Skeletal muscle satellite cell (primary cell): ENCODE data around the gene PDSS1.

Source experiments
- H3K27me3 ChIP-seq: 2 replicates; pipeline ENCODE4 v1.7.0; 2013; ENCODE audit warnings: low read length; ENCODE audit not compliant: control insufficient read depth, insufficient read depth
- H3K36me3 ChIP-seq: 2 replicates; pipeline ENCODE4 v1.7.0; 2013; ENCODE audit warnings: mild to moderate bottlenecking, control low read depth, low read length; ENCODE audit not compliant: insufficient read depth
- H3K4me1 ChIP-seq: 2 replicates; pipeline ENCODE4 v1.7.0; 2013; ENCODE audit warnings: low read length; ENCODE audit not compliant: control insufficient read depth, insufficient read depth
- H3K4me2 ChIP-seq: 2 replicates; pipeline ENCODE4 v1.7.0; 2013; ENCODE audit warnings: mild to moderate bottlenecking, low read length
- H3K4me3 ChIP-seq: 2 replicates; pipeline ENCODE4 v1.7.0; 2013; ENCODE audit warnings: low read length
- H3K9ac ChIP-seq: 2 replicates; pipeline ENCODE4 v1.7.0; 2013; ENCODE audit warnings: mild to moderate bottlenecking, low read depth, low read length, moderate library complexity
- H3K9me3 ChIP-seq: replicated peaks from 2 replicates; pipeline ENCODE4 v1.7.0; 2013; ENCODE audit warnings: mild to moderate bottlenecking, control low read depth, low read length

PDSS1 gene

GRCh38 chr10:26743091-26743490 lies 45.6 kb downstream of the PDSS1 start:
- Histone ChIP-seq H3K27me3 (no peaks in the 10 kb centered on the region), H3K9me3 (no peaks in the 10 kb centered on the region), H3K9ac (no peak overlapping the region), H3K4me2 (no peak overlapping the region), H3K36me3 (peaks cover 29% of the 10 kb centered on the region), H3K4me1 (peaks cover 10% of the 10 kb centered on the region), H3K4me3 (no peak overlapping the region)

- no peak overlapping the region for H3K4me3 ChIP-seq
- no peak overlapping the region for H3K9ac ChIP-seq
- H3K4me2 ChIP-seq, result no peak overlapping the region
- H3K36me3 ChIP-seq, result peaks cover 29% of the 10 kb centered on the region
- peaks cover 10% of the 10 kb centered on the region for H3K4me1 ChIP-seq
- no peaks in the 10 kb centered on the region for H3K9me3 ChIP-seq
- no peaks in the 10 kb centered on the region for H3K27me3 ChIP-seq
These were observed 46.3 kb downstream of the PDSS1 start for GRCh38 chr10:26743841-26744240.

GRCh38 chr10:26746061-26746460 lies 48.6 kb downstream of the PDSS1 start:
- H3K27me3 ChIP-seq, result no peaks in the 10 kb centered on the region
- peaks cover 33% of the 10 kb centered on the region for H3K36me3 ChIP-seq
- H3K4me3 ChIP-seq, result no peak overlapping the region
- H3K4me1 ChIP-seq, result no peaks in the 10 kb centered on the region
- no peak overlapping the region for H3K9ac ChIP-seq
- H3K9me3 ChIP-seq, result no peaks in the 10 kb centered on the region
- no peak overlapping the region for H3K4me2 ChIP-seq

GRCh38 chr10:26755443-26755903 lies 58.0 kb downstream of the PDSS1 start:
- H3K9ac ChIP-seq, result no peak overlapping the region
- H3K4me2 ChIP-seq, result no peak overlapping the region
- H3K36me3 ChIP-seq, result peaks cover 11% of the 10 kb centered on the region
- H3K27me3 ChIP-seq, result no peaks in the 10 kb centered on the region
- no peak overlapping the region for H3K4me3 ChIP-seq
- peaks cover 7% of the 10 kb centered on the region for H3K4me1 ChIP-seq
- no peaks in the 10 kb centered on the region for H3K9me3 ChIP-seq

- Histone ChIP-seq H3K4me1 (peaks cover 7% of the 10 kb centered on the region), H3K36me3 (peaks cover 11% of the 10 kb centered on the region)
These were observed 61.5 kb downstream of the PDSS1 start for GRCh38 chr10:26759008-26759407.

GRCh38 chr10:26765549-26765948 lies 68.0 kb downstream of the PDSS1 start:
- Histone ChIP-seq H3K9me3 (no peaks in the 10 kb centered on the region), H3K4me1 (no peaks in the 10 kb centered on the region), H3K4me2 (no peak overlapping the region), H3K27me3 (no peaks in the 10 kb centered on the region), H3K4me3 (no peak overlapping the region), H3K36me3 (peaks cover 20% of the 10 kb centered on the region), H3K9ac (no peak overlapping the region)

More at GRCh38 chr10:26759008-26759407, 61.5 kb downstream of the PDSS1 start:
- no peak overlapping the region for H3K9ac ChIP-seq
- H3K9me3 ChIP-seq, result no peaks in the 10 kb centered on the region
- no peak overlapping the region for H3K4me3 ChIP-seq
- H3K27me3 ChIP-seq, result no peaks in the 10 kb centered on the region
- no peak overlapping the region for H3K4me2 ChIP-seq

GRCh38 chr10:26770069-26770468 lies 72.6 kb downstream of the PDSS1 start:
- Histone ChIP-seq H3K9ac (no peak overlapping the region), H3K4me2 (no peak overlapping the region), H3K36me3 (peaks cover 11% of the 10 kb centered on the region), H3K4me3 (no peak overlapping the region), H3K4me1 (no peaks in the 10 kb centered on the region), H3K9me3 (no peaks in the 10 kb centered on the region), H3K27me3 (no peaks in the 10 kb centered on the region)

GRCh38 chr10:26773633-26774032 lies 76.1 kb downstream of the PDSS1 start:
- H3K4me2 ChIP-seq, result no peak overlapping the region
- no peaks in the 10 kb centered on the region for H3K9me3 ChIP-seq
- H3K4me3 ChIP-seq, result no peak overlapping the region
- no peak overlapping the region for H3K9ac ChIP-seq
- H3K27me3 ChIP-seq, result no peaks in the 10 kb centered on the region
- H3K36me3 ChIP-seq, result no peaks in the 10 kb centered on the region
- peaks cover 4% of the 10 kb centered on the region for H3K4me1 ChIP-seq

GRCh38 chr10:26776258-26776657 lies 78.8 kb downstream of the PDSS1 start:
- Histone ChIP-seq H3K9ac (no peak overlapping the region), H3K36me3 (no peaks in the 10 kb centered on the region), H3K27me3 (no peaks in the 10 kb centered on the region), H3K9me3 (no peaks in the 10 kb centered on the region), H3K4me3 (no peak overlapping the region), H3K4me2 (no peak overlapping the region), H3K4me1 (peaks cover 11% of the 10 kb centered on the region)

- Histone ChIP-seq H3K4me2 (no peak overlapping the region), H3K9ac (no peak overlapping the region), H3K27me3 (no peaks in the 10 kb centered on the region), H3K4me1 (peaks cover 20% of the 10 kb centered on the region), H3K9me3 (no peaks in the 10 kb centered on the region), H3K4me3 (no peak overlapping the region), H3K36me3 (no peaks in the 10 kb centered on the region)
These were observed 80.2 kb downstream of the PDSS1 start for GRCh38 chr10:26777686-26778085.

- Histone ChIP-seq H3K4me2 (no peak overlapping the region), H3K36me3 (no peaks in the 10 kb centered on the region), H3K27me3 (no peaks in the 10 kb centered on the region), H3K4me1 (peaks cover 20% of the 10 kb centered on the region), H3K9ac (no peak overlapping the region), H3K4me3 (no peak overlapping the region), H3K9me3 (no peaks in the 10 kb centered on the region)
These were observed 81.8 kb downstream of the PDSS1 start for GRCh38 chr10:26779176-26779860.

- Histone ChIP-seq H3K4me1 (peaks cover 20% of the 10 kb centered on the region), H3K27me3 (no peaks in the 10 kb centered on the region), H3K9ac (no peak overlapping the region), H3K9me3 (no peaks in the 10 kb centered on the region), H3K4me2 (no peak overlapping the region), H3K36me3 (no peaks in the 10 kb centered on the region), H3K4me3 (no peak overlapping the region)
These were observed 82.7 kb downstream of the PDSS1 start for GRCh38 chr10:26780106-26780792.
